DND-41 (cell line): ENCODE data around the gene CST9L.

Experiments used
- ATAC-seq: fragments of 200-7000 bp; cut with Tn5 transposase; 3 replicates; pipeline ENCODE4 v1.9.1; 2021; ENCODE audit warnings: low read depth; ENCODE audit not compliant: insufficient read depth
- DNase-seq: peaks from one replicate; pipeline ENCODE4 v3.0.0-alpha.2; 2020
- H2AFZ ChIP-seq: 2 replicates; pipeline ENCODE4 v1.6.0; 2012; ENCODE audit warnings: low read depth, low read length
- H3K27ac ChIP-seq: 2 replicates; pipeline ENCODE4 v1.5.1; 2012; ENCODE audit warnings: low read length, inconsistent platforms
- H3K27me3 ChIP-seq: fragments of 200-600 bp; sonication (generic); 2 replicates; pipeline ENCODE4 v1.6.0; 2012; ENCODE audit warnings: low read length, mild to moderate bottlenecking, inconsistent platforms; ENCODE audit not compliant: insufficient read depth, poor library complexity
- H3K36me3 ChIP-seq: 2 replicates; pipeline ENCODE4 v1.5.1; 2012; ENCODE audit warnings: low read length, inconsistent platforms; ENCODE audit not compliant: insufficient read depth
- H3K4me1 ChIP-seq: 2 replicates; pipeline ENCODE4 v1.5.1; 2012; ENCODE audit warnings: mild to moderate bottlenecking, low read length; ENCODE audit not compliant: insufficient read depth
- H3K4me2 ChIP-seq: 2 replicates; pipeline ENCODE4 v1.6.0; 2012; ENCODE audit warnings: mild to moderate bottlenecking, moderate library complexity, low read length, inconsistent platforms; ENCODE audit not compliant: insufficient read depth
- H3K4me3 ChIP-seq, 2 experiments: fragments of 200-600 bp in 1 of 2; shearing (Covaris generic) in 1 of 2; 2 replicates each; pipeline ENCODE4 v1.5.1; 2012 to 2016; ENCODE audit warnings: inconsistent platforms in 2 of 2, low read length in 2 of 2, mild to moderate bottlenecking in 2 of 2, low read depth in 1 of 2, moderate library complexity in 1 of 2
- H3K79me2 ChIP-seq: 2 replicates; pipeline ENCODE4 v1.6.0; 2012; ENCODE audit warnings: low read length, inconsistent platforms; ENCODE audit not compliant: insufficient read depth
- H3K9ac ChIP-seq: 2 replicates; pipeline ENCODE4 v1.6.0; 2012; ENCODE audit warnings: low read depth, mild to moderate bottlenecking, inconsistent platforms, low read length, moderate library complexity
- H3K9me3 ChIP-seq: 2 replicates; pipeline ENCODE4 v1.5.1; 2012; ENCODE audit warnings: low read length, moderate library complexity, mild to moderate bottlenecking, inconsistent platforms; ENCODE audit not compliant: insufficient read depth, severe bottlenecking
- H4K20me1 ChIP-seq: 2 replicates; pipeline ENCODE4 v1.6.0; 2012; ENCODE audit warnings: low read length; ENCODE audit not compliant: insufficient read depth
- EZH2 ChIP-seq: IDR thresholded peaks from 3 replicates; pipeline ENCODE4 v1.6.1; 2012; ENCODE audit warnings: borderline replicate concordance, low read depth, mild to moderate bottlenecking, moderate library complexity, low read length, inconsistent platforms; ENCODE audit not compliant: severe bottlenecking
- TF ChIP-seq, protein P1 (sequence below): IDR thresholded peaks from 2 replicates; pipeline ENCODE4 v1.5.1; 2012; ENCODE audit warnings: borderline replicate concordance, low read length, moderate library complexity, mild to moderate bottlenecking; ENCODE audit not compliant: poor library complexity, severe bottlenecking; ENCODE audit errors: extremely low read depth

Gene CST9L

DNA sequence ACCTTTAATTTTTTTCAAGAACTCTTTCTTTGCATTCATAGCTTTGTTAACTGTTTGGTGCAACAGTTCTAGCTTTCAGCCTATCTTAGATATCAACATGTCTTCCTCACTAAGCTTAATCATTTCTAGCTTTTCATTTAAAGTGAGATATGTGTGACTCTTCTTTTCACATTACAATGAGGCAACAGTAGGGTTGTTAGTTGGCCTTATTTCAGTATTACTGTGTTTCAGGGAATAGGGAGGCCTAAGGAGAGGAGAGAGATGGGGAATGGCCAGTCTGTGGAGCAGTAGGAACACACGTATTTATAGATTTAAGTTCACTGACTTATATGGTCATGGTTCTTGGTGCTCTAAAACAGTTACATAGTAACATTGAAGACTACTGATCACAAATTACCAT is 35.8 kb downstream of the CST9L start:
- H2AFZ ChIP-seq = no peak overlapping the region
- TF ChIP-seq, protein P1, sequence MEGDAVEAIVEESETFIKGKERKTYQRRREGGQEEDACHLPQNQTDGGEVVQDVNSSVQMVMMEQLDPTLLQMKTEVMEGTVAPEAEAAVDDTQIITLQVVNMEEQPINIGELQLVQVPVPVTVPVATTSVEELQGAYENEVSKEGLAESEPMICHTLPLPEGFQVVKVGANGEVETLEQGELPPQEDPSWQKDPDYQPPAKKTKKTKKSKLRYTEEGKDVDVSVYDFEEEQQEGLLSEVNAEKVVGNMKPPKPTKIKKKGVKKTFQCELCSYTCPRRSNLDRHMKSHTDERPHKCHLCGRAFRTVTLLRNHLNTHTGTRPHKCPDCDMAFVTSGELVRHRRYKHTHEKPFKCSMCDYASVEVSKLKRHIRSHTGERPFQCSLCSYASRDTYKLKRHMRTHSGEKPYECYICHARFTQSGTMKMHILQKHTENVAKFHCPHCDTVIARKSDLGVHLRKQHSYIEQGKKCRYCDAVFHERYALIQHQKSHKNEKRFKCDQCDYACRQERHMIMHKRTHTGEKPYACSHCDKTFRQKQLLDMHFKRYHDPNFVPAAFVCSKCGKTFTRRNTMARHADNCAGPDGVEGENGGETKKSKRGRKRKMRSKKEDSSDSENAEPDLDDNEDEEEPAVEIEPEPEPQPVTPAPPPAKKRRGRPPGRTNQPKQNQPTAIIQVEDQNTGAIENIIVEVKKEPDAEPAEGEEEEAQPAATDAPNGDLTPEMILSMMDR = no peak
- TF ChIP-seq EZH2 = no peak
- no peak overlapping the region for H3K9ac ChIP-seq
- H3K4me2 ChIP-seq = no peak overlapping the region
- peaks cover 4% of the 10 kb centered on the region for H3K27me3 ChIP-seq
- H3K79me2 ChIP-seq = no peaks in the 10 kb centered on the region
- H3K36me3 ChIP-seq = no peaks in the 10 kb centered on the region
- no peaks in the 10 kb centered on the region for H3K9me3 ChIP-seq
- no peak for DNase-seq
- no peaks in the 10 kb centered on the region for H3K4me1 ChIP-seq
- H3K27ac ChIP-seq = no peak overlapping the region
- H4K20me1 ChIP-seq = no peaks in the 10 kb centered on the region
- ATAC-seq = no peak
- H3K4me3 ChIP-seq = no peak overlapping the region

GRCh38 chr20:23530937-23531567 is 37.2 kb downstream of the CST9L start:
- no peak for DNase-seq
- H3K9ac ChIP-seq = no peak overlapping the region
- H3K9me3 ChIP-seq = no peaks in the 10 kb centered on the region
- H3K27me3 ChIP-seq = peaks cover 4% of the 10 kb centered on the region
- no peak for ATAC-seq
- H3K4me1 ChIP-seq = no peaks in the 10 kb centered on the region
- no peak overlapping the region for H3K4me2 ChIP-seq
- H3K79me2 ChIP-seq = no peaks in the 10 kb centered on the region
- H3K27ac ChIP-seq = no peak overlapping the region
- no peaks in the 10 kb centered on the region for H3K36me3 ChIP-seq
- TF ChIP-seq, protein P1 = no peak
- no peak overlapping the region for H3K4me3 ChIP-seq
- H4K20me1 ChIP-seq = no peaks in the 10 kb centered on the region
- no peak overlapping the region for H2AFZ ChIP-seq

GRCh38 chr20:23528867-23529431 is 39.3 kb downstream of the CST9L start:
- H3K4me1 ChIP-seq = no peaks in the 10 kb centered on the region
- no peaks in the 10 kb centered on the region for H4K20me1 ChIP-seq
- H3K9me3 ChIP-seq = no peaks in the 10 kb centered on the region
- H3K9ac ChIP-seq = no peak overlapping the region
- no peak overlapping the region for H3K4me3 ChIP-seq
- no peaks in the 10 kb centered on the region for H3K79me2 ChIP-seq
- no peak for TF ChIP-seq EZH2
- TF ChIP-seq, protein P1 = no peak
- H3K4me2 ChIP-seq = no peak overlapping the region
- DNase-seq (no peak), ATAC-seq (no peak)
- peaks cover 8% of the 10 kb centered on the region for H3K27me3 ChIP-seq
- H2AFZ ChIP-seq = no peak overlapping the region
- H3K36me3 ChIP-seq = no peaks in the 10 kb centered on the region
- no peak overlapping the region for H3K27ac ChIP-seq
